ENCODE measurements around the gene POLR1A.
A peak's percentile ranks its signal among the peaks of the same experiment; 100 is the strongest.

POLR1A gene

GRCh38 chr2:86056590-86057331, 48.9 kb downstream of the POLR1A start:
- DNase-seq, result no peak

- no peak for DNase-seq
These were observed 50.4 kb downstream of the POLR1A start for GRCh38 chr2:86055314-86055713.

- no peak for DNase-seq
These were observed 51.1 kb downstream of the POLR1A start for GRCh38 chr2:86054535-86055082.

GRCh38 chr2:86053166-86053565, 52.5 kb downstream of the POLR1A start:
- no peak for DNase-seq

- no peak for DNase-seq
These were observed 53.0 kb downstream of the POLR1A start for GRCh38 chr2:86052676-86053075.

- no peak for DNase-seq
These were observed 53.4 kb downstream of the POLR1A start for GRCh38 chr2:86052265-86052664.

- no peak for DNase-seq
These were observed 55.4 kb downstream of the POLR1A start for GRCh38 chr2:86050301-86050700.

GRCh38 chr2:86049529-86049928, 56.2 kb downstream of the POLR1A start:
- no peak for DNase-seq

- DNase-seq, result no peak
These were observed 56.8 kb downstream of the POLR1A start for GRCh38 chr2:86048888-86049287.

- no peak for DNase-seq
These were observed 57.3 kb downstream of the POLR1A start for GRCh38 chr2:86048383-86048701.

- no peak for DNase-seq
These were observed 57.9 kb downstream of the POLR1A start for GRCh38 chr2:86047575-86048382.

- no peak for DNase-seq
These were observed 60.1 kb downstream of the POLR1A start for GRCh38 chr2:86045541-86045940.

GRCh38 chr2:86044614-86045013, 61.1 kb downstream of the POLR1A start:
- no peak for DNase-seq

GRCh38 chr2:86044045-86044444, 61.6 kb downstream of the POLR1A start:
- no peak for DNase-seq

GRCh38 chr2:86042256-86043168, 63.2 kb downstream of the POLR1A start:
- DNase-seq, result no peak

- DNase-seq, result no peak
These were observed 65.6 kb downstream of the POLR1A start for GRCh38 chr2:86039963-86040655.

- no peak for DNase-seq
These were observed 66.3 kb downstream of the POLR1A start for GRCh38 chr2:86039178-86039962.

- peak; percentile 93 for DNase-seq
These were observed 67.2 kb downstream of the POLR1A start for GRCh38 chr2:86038291-86039081.

- peak; percentile 24 for DNase-seq
These were observed 67.9 kb downstream of the POLR1A start for GRCh38 chr2:86037795-86038192.

- peak; percentile 89 for DNase-seq
These were observed 68.4 kb downstream of the POLR1A start for GRCh38 chr2:86037141-86037794.

Data from inflammatory macrophage treated with lipopolysaccharide for 4 hours (primary cell).